B cell (primary cell): ENCODE measurements around the gene TSGA10. TPM values are rescaled to one million over a fixed set of nuclear protein-coding genes. Genes with fewer than 3 reads are reported as not detected.

ENCODE experiments used
- ATAC-seq: fragments of 200-7000 bp; cut with Tn5 transposase; one replicate; pipeline ENCODE4 v1.10.0; 2021; ENCODE audit warnings: low read depth, mild to moderate bottlenecking, moderate number of reproducible peaks, moderate library complexity
- CTCF ChIA-PET: fragments of 350-600 bp; sonication (Branson Sonifier 250); formaldehyde crosslinking; loops from one replicate; lab custom pipeline; 2021; ENCODE audit warnings: antibody characterized with exemption, inconsistent platforms; lab: Charles Lee
- POLR2A ChIA-PET: fragments of 350-600 bp; sonication (Branson Sonifier 250); formaldehyde crosslinking; loops from one replicate; lab custom pipeline; 2021; ENCODE audit warnings: antibody characterized with exemption; lab: Charles Lee
- DNase-seq: peaks from one replicate; pipeline ENCODE4 v3.0.0; 2013
- H2AFZ ChIP-seq: 2 replicates; pipeline ENCODE4 v1.6.1; 2012; ENCODE audit warnings: mild to moderate bottlenecking, low read depth, low read length; ENCODE audit not compliant: insufficient read depth, poor library complexity, severe bottlenecking
- H3K27ac ChIP-seq, 2 donors: 1 replicate in 1 of 2; 2 replicates in 1 of 2; pipeline ENCODE4 v1.5.1; 2012 to 2013; ENCODE audit warnings: low read length in 2 of 2, mild to moderate bottlenecking in 2 of 2, moderate library complexity in 1 of 2
- H3K27me3 ChIP-seq, 4 experiments: fragments of 200-600 bp in 1 of 4; sonication (generic) in 1 of 4; replicated peaks in 1 of 4; 1 replicate in 2 of 4; 2 replicates in 2 of 4; pipeline versions ENCODE4 v1.6.1 to v1.7.0; 2013 to 2016; ENCODE audit warnings: low read length in 3 of 4, mild to moderate bottlenecking in 2 of 4, mixed read lengths in 1 of 4, moderate library complexity in 1 of 4; ENCODE audit not compliant: insufficient read depth in 4 of 4, control insufficient read depth in 3 of 4; ENCODE audit errors: control extremely low read depth in 1 of 4
- H3K36me3 ChIP-seq, 2 experiments: replicated peaks in 1 of 2; 1 replicate in 1 of 2; 2 replicates in 1 of 2; pipeline versions ENCODE4 v1.6.1 to v1.7.1; 2013; ENCODE audit warnings: low read length in 1 of 2; ENCODE audit not compliant: insufficient read depth in 2 of 2, control insufficient read depth in 1 of 2; ENCODE audit errors: control extremely low read depth in 1 of 2, extremely low read depth in 1 of 2
- H3K4me1 ChIP-seq, 2 donors: fragments of 200-600 bp in 1 of 2; sonication (generic) in 1 of 2; 1 replicate in 1 of 2; 2 replicates in 1 of 2; pipeline versions ENCODE4 v1.5.1 to v1.6.1; 2013 to 2017; ENCODE audit warnings: low read length in 2 of 2; ENCODE audit not compliant: control insufficient read depth in 2 of 2, insufficient read depth in 2 of 2
- H3K4me2 ChIP-seq: replicated peaks from 2 replicates; pipeline ENCODE3; 2012; ENCODE audit warnings: mild to moderate bottlenecking, low read depth, low read length; ENCODE audit not compliant: poor library complexity, severe bottlenecking
- H3K4me3 ChIP-seq, 5 experiments: fragments of 200-600 bp in 1 of 5; sonication (generic) in 1 of 5; 1 replicate in 3 of 5; 2 replicates in 2 of 5; pipeline versions ENCODE4 v1.5.1 to v1.7.0; 2011 to 2016; ENCODE audit warnings: low read length in 4 of 5, mild to moderate bottlenecking in 4 of 5, low read depth in 2 of 5, control low read depth in 1 of 5, moderate library complexity in 1 of 5; ENCODE audit not compliant: insufficient read depth in 1 of 5; ENCODE audit errors: control extremely low read depth in 1 of 5, extremely low read depth in 1 of 5
- H3K79me2 ChIP-seq: fragments of 200-600 bp; sonication (generic); one replicate; pipeline ENCODE4 v1.6.0; 2016; ENCODE audit warnings: low read length; ENCODE audit not compliant: control insufficient read depth, insufficient read depth
- H3K9ac ChIP-seq: fragments of 200-600 bp; sonication (generic); 2 replicates; pipeline ENCODE4 v1.6.1; 2017; ENCODE audit warnings: mild to moderate bottlenecking, low read length, moderate library complexity
- H3K9me3 ChIP-seq, 3 donors: one replicate each; pipeline versions ENCODE4 v1.6.1 to v1.7.1; 2013; ENCODE audit warnings: low read length in 2 of 3; ENCODE audit not compliant: control insufficient read depth in 2 of 3, insufficient read depth in 1 of 3; ENCODE audit errors: control extremely low read depth in 1 of 3
- H4K20me1 ChIP-seq: 2 replicates; pipeline ENCODE4 v1.6.0; 2012; ENCODE audit warnings: mild to moderate bottlenecking, low read length; ENCODE audit not compliant: insufficient read depth, control insufficient read depth, poor library complexity, severe bottlenecking
- H3K27ac Mint-ChIP-seq: one replicate; pipeline ENCODE4 v1.8.0; 2021; ENCODE audit warnings: mixed read lengths
- H3K27me3 Mint-ChIP-seq: one replicate; pipeline ENCODE4 v1.8.0; 2021; ENCODE audit warnings: mixed read lengths
- H3K4me1 Mint-ChIP-seq: one replicate; pipeline ENCODE4 v1.8.0; 2021; ENCODE audit warnings: mixed read lengths
- H3K4me3 Mint-ChIP-seq: one replicate; pipeline ENCODE4 v1.8.0; 2021; ENCODE audit warnings: mixed read lengths
- H3K9me3 Mint-ChIP-seq: one replicate; pipeline ENCODE4 v1.8.0; 2022; ENCODE audit warnings: mixed read lengths; ENCODE audit not compliant: insufficient read depth
- EZH2 ChIP-seq: IDR thresholded peaks from 2 replicates; pipeline ENCODE4 v1.6.1; 2012; ENCODE audit warnings: borderline replicate concordance, low read depth, mild to moderate bottlenecking, moderate library complexity, low read length; ENCODE audit not compliant: insufficient read depth, poor library complexity, severe bottlenecking
- WGBS: methylation state at CpG from one replicate; pipeline ENCODE4 v1.1.5; 2013; ENCODE audit warnings: missing lambda C conversion rate; ENCODE audit not compliant: insufficient coverage; 5-methylcytosine and 5-hydroxymethylcytosine counted together
- intact Hi-C: fragments of 100-400 bp; cut with micrococcal nuclease; formaldehyde crosslinking; loops from one replicate; pipeline ENCODE4 v1.10.0; 2022
- polyA plus RNA-seq: library from polyadenylated mRNA; depleted of rRNA; stranded (reverse); fragments of >200 nt; gene quantifications from 2 replicates; pipeline ENCODE4 v1.2.3, GENCODE V29; 2012
- total RNA-seq, 2 donors: library from RNA; stranded (reverse); fragments of 120-200 nt in 1 of 2; gene quantifications; 1 replicate in 1 of 2; 2 replicates in 1 of 2; pipeline versions ENCODE4 v1.2.3 to v1.2.4, GENCODE V29; 2013 to 2022
- TF ChIP-seq, protein P1 (sequence below): fragments of 200-600 bp; IDR thresholded peaks from one replicate; pipeline ENCODE4 v1.8.0; 2022; ENCODE audit warnings: antibody characterized with exemption, mild to moderate bottlenecking

Gene TSGA10
- total and polyA plus RNA-seq, 2 donors (not counting 1 experiment from before 2014, with no cell fraction given): 4.6 to 39.6 TPM

DNA sequence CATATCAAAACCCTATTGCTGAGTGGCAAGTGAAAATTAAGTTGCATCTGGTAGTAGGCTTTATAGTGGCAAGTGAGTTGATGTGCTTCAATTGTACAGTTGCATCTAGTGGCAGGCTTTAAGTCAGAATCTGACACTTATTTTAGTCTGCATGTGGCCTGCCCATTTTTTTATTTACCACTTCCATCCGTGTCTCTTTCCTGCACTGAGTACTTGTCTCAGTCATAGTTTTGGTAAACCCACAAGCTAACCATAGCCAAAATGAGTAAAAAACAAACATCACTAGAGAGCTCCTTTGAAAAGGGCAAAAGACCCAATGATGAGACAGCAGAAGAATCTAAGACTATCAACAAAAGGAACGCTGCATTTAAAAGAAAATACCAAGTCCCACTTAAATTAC lies 122.7 kb downstream of the TSGA10 start:
- no peak overlapping the region for H3K4me3 ChIP-seq
- CTCF ChIA-PET: no interaction called here
- DNase-seq (no peak), ATAC-seq (no peak)
- no peaks in the 10 kb centered on the region for H3K27me3 ChIP-seq
- no peaks in the 10 kb centered on the region for H3K4me1 ChIP-seq
- H3K9me3 ChIP-seq: peaks cover 0 to 1% (median 0%) of the 10 kb centered on the region in 3 donors
- no peak overlapping the region for H3K4me2 ChIP-seq
- H3K27me3 Mint-ChIP-seq: peaks cover 3% of the 10 kb centered on the region
- no peaks in the 10 kb centered on the region for H3K4me1 Mint-ChIP-seq
- H4K20me1 ChIP-seq: no peaks in the 10 kb centered on the region
- no peaks in the 10 kb centered on the region for H3K79me2 ChIP-seq
- H3K9me3 Mint-ChIP-seq: no peaks in the 10 kb centered on the region
- H3K27ac Mint-ChIP-seq: no peak overlapping the region
- POLR2A ChIA-PET: no interaction called here
- 63% methylated on average over 1 of the region's 2 CpGs for WGBS
- H2AFZ ChIP-seq: no peak overlapping the region
- no peaks in the 10 kb centered on the region for H3K36me3 ChIP-seq
- intact Hi-C loops: no loop called here
- no peak overlapping the region for H3K4me3 Mint-ChIP-seq
- no peak overlapping the region for H3K27ac ChIP-seq
- H3K9ac ChIP-seq: no peak overlapping the region
- TF ChIP-seq, protein P1, sequence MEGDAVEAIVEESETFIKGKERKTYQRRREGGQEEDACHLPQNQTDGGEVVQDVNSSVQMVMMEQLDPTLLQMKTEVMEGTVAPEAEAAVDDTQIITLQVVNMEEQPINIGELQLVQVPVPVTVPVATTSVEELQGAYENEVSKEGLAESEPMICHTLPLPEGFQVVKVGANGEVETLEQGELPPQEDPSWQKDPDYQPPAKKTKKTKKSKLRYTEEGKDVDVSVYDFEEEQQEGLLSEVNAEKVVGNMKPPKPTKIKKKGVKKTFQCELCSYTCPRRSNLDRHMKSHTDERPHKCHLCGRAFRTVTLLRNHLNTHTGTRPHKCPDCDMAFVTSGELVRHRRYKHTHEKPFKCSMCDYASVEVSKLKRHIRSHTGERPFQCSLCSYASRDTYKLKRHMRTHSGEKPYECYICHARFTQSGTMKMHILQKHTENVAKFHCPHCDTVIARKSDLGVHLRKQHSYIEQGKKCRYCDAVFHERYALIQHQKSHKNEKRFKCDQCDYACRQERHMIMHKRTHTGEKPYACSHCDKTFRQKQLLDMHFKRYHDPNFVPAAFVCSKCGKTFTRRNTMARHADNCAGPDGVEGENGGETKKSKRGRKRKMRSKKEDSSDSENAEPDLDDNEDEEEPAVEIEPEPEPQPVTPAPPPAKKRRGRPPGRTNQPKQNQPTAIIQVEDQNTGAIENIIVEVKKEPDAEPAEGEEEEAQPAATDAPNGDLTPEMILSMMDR: no peak
- no peak for TF ChIP-seq EZH2

DNA sequence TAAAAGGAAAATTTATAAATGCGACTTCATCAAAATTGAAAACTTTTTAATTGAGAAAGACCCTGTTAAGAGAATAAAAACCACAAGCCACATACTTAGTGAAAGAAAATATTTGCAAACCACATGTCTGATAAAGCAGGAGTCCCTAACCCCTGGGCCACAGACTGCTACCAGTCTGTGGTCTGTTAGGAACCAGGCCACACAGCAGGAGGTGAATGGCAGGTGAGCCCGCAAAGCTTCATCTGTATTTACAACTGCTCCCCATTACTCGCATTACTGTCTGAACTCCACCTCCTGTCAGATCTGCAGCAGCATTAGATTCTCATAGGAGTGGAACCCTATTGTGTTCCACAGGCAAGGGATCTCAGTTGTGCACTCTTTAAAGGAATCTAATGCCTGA lies 123.3 kb downstream of the TSGA10 start:
- Mint-ChIP-seq H3K4me3 (no peak overlapping the region), H3K27ac (no peak overlapping the region), H3K27me3 (peaks cover 3% of the 10 kb centered on the region), H3K9me3 (no peaks in the 10 kb centered on the region), H3K4me1 (no peaks in the 10 kb centered on the region)
- TF ChIP-seq, protein P1: no peak
- TF ChIP-seq EZH2: no peak
- no peak overlapping the region for H3K27ac ChIP-seq
- H3K79me2 ChIP-seq: no peaks in the 10 kb centered on the region
- H3K9me3 ChIP-seq: peaks cover 0 to 3% (median 0%) of the 10 kb centered on the region in 3 donors
- no peaks in the 10 kb centered on the region for H3K4me1 ChIP-seq
- no CpG with 5 or more reads among the region's 3 CpGs for WGBS
- CTCF ChIA-PET: interaction anchor here (0.7 kb wide), 1 partner anchor 383 kb away, joined by 3 read pairs; no protein-coding TSS in a partner anchor
- H3K4me2 ChIP-seq: no peak overlapping the region
- no peaks in the 10 kb centered on the region for H3K36me3 ChIP-seq
- intact Hi-C loops: no loop called here
- H3K9ac ChIP-seq: no peak overlapping the region
- H4K20me1 ChIP-seq: no peaks in the 10 kb centered on the region
- H3K4me3 ChIP-seq: no peak overlapping the region
- no peak overlapping the region for H2AFZ ChIP-seq
- no peak for DNase-seq
- no peaks in the 10 kb centered on the region for H3K27me3 ChIP-seq
- no peak for ATAC-seq
- POLR2A ChIA-PET: no interaction called here
